HepG2 (cell line): ENCODE measurements around the gene DOK1. TPM values are rescaled to one million over a fixed set of nuclear protein-coding genes. Genes with fewer than 3 reads are reported as not detected.
A peak's percentile ranks its signal among the peaks of the same experiment; 100 is the strongest.

ENCODE experiments used
- AKAP8 ChIP-seq: sonication (generic); formaldehyde crosslinking; IDR thresholded peaks from 2 replicates; pipeline ENCODE4 v1.5.1; 2020; ENCODE audit warnings: mild to moderate bottlenecking, missing genetic modification reagents
- ARNT2 ChIP-seq: sonication (generic); formaldehyde crosslinking; IDR thresholded peaks from 2 replicates; pipeline ENCODE4 v1.8.0; 2022; ENCODE audit warnings: mild to moderate bottlenecking, low read depth, missing genetic modification reagents, moderate library complexity
- BCL6 ChIP-seq: IDR thresholded peaks from 2 replicates; pipeline ENCODE4 v1.6.1; 2016; ENCODE audit warnings: missing genetic modification reagents, missing compliant biosample characterization
- CBX5 ChIP-seq: sonication (generic); formaldehyde crosslinking; IDR thresholded peaks from 2 replicates; pipeline ENCODE4 v1.4.0; 2020; ENCODE audit warnings: missing genetic modification reagents, borderline replicate concordance
- FOSL2 ChIP-seq: sonication (generic); formaldehyde crosslinking; IDR thresholded peaks from 2 replicates; pipeline ENCODE4 v1.4.0; 2020; ENCODE audit warnings: missing genetic modification reagents
- JDP2 ChIP-seq: sonication (generic); formaldehyde crosslinking; IDR thresholded peaks from 2 replicates; pipeline ENCODE4 v1.8.1; 2022; ENCODE audit warnings: missing genetic modification reagents, borderline replicate concordance
- KAT8 ChIP-seq: IDR thresholded peaks from 2 replicates; pipeline ENCODE4 v1.6.1; 2016; ENCODE audit warnings: missing genetic modification reagents, missing compliant biosample characterization
- MAZ ChIP-seq, 2 experiments: sonication (generic) in 1 of 2; formaldehyde crosslinking in 1 of 2; IDR thresholded peaks; 2 replicates each; pipeline versions ENCODE4 v1.5.0 to v1.6.1; 2012 to 2020; ENCODE audit warnings: low read depth in 2 of 2, mild to moderate bottlenecking in 2 of 2, borderline replicate concordance in 1 of 2, improper control_type of control experiment in 1 of 2, low read length in 1 of 2, missing genetic modification reagents in 1 of 2, moderate library complexity in 1 of 2
- MBNL3 ChIP-seq: fragments of 250-450 bp; sonication (Bioruptor Pico); conservative IDR thresholded peaks from 2 replicates; pipeline ENCODE4 v1.8.0; 2022; ENCODE audit warnings: mild to moderate bottlenecking, inconsistent platforms
- TEAD3 ChIP-seq: optimal IDR thresholded peaks from 2 replicates; pipeline ENCODE3; 2016; ENCODE audit warnings: borderline replicate concordance
- ZNF256 ChIP-seq: sonication (generic); formaldehyde crosslinking; conservative IDR thresholded peaks from 2 replicates; pipeline ENCODE4 v1.4.0; 2020; ENCODE audit warnings: missing genetic modification reagents
- ZNF609 ChIP-seq: sonication (generic); formaldehyde crosslinking; IDR thresholded peaks from 2 replicates; pipeline ENCODE4 v1.4.0; 2020; ENCODE audit warnings: mild to moderate bottlenecking, missing genetic modification reagents, borderline replicate concordance
- ZNF646 ChIP-seq: sonication (generic); formaldehyde crosslinking; IDR thresholded peaks from 2 replicates; pipeline ENCODE4 v1.9.0; 2021; ENCODE audit warnings: mild to moderate bottlenecking, missing genetic modification reagents
- ZNF766 ChIP-seq: sonication (generic); formaldehyde crosslinking; IDR thresholded peaks from 2 replicates; pipeline ENCODE4 v1.5.0; 2020; ENCODE audit warnings: missing genetic modification reagents, borderline replicate concordance
- polyA plus RNA-seq, 8 experiments: library from polyadenylated mRNA; depleted of rRNA in 3 of 8; stranded (reverse) in 7 of 8; unstranded in 1 of 8; fragments of >200 nt; fragmentation: Illumina TruSeq in 4 of 8; extraction: Trizol in 4 of 8; gene quantifications; 2 replicates each; pipeline versions ENCODE4 v1.2.1 to v1.2.3, GENCODE V29; 2011 to 2016; ENCODE audit warnings: low read depth in 4 of 8, missing spikeins in 1 of 8, mixed read lengths in 1 of 8; ENCODE audit not compliant: insufficient read depth in 1 of 8
- total RNA-seq, 5 experiments: library from RNA; depleted of rRNA; stranded (reverse); fragments of >200 nt; fragmentation: Illumina TruSeq; extraction: Trizol; gene quantifications; 2 replicates each; pipeline ENCODE4 v1.2.3, GENCODE V29; 2016; ENCODE audit warnings: low read depth in 1 of 5
- TF ChIP-seq, protein P1 (sequence below): sonication (generic); formaldehyde crosslinking; IDR thresholded peaks from 2 replicates; pipeline ENCODE4 v1.5.1; 2020; ENCODE audit warnings: missing genetic modification reagents, mild to moderate bottlenecking, borderline replicate concordance

DOK1 gene
- total and polyA plus RNA-seq, 2 of the 13 experiments (the other 11 are each of a cell fraction or from before 2014, with no cell fraction given), result 0.53 to 0.74 TPM

DNA sequence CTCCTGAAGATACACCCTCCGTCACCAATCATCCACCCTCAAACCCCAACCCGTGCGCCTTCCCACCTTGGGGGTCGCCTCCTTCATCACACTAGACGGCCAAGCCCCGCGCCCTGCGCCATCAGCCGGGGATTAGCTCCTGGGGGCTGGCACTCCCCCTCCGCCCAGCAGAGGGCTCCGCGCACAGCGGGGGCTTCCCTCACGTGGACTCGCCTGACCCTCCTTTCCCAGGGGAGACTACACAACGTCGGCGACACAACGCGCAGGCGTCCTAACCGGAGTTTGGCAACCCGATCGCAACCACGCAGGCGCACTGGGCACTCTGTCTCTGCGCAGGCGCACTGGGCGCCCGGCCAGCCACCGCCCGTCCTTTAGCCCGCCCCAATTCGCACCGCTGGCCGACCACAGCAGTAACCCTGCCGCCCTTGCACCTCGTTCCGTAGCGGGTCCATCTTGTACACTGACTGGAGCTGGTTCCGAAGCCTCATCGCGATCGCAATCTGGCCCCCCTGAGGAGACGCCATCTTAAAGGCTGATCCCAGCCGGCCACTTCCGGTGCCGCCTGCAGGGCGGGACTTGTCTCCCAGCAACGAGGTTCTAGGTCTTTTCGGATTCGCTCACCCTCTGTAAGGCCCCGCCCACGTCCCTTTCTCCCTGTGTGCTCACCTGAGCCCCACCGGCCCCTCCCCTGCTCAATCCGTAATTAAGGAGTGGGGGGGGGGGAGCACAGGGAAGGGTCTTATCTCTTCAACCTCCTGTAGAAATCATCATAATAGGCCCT lies 47.2 kb upstream of the DOK1 start, which contains the start of gene PCGF1 (continued):
- TF ChIP-seq ZNF646 (CRISPR knock-in tag) (peak; percentile 90), AKAP8 (CRISPR knock-in tag) (peak; percentile 96), TEAD3 (CRISPR knock-in tag) (peak; percentile 66), MBNL3 (CRISPR knock-in tag) (no peak; the same call in 1 of the 2 replicates), JDP2 (CRISPR knock-in tag) (peak; percentile 59; the same call in 1 of the 2 replicates), ZNF609 (CRISPR knock-in tag) (no peak; the same call in 1 of the 2 replicates), ZNF766 (CRISPR knock-in tag) (peak; percentile 95; the same call in 1 of the 2 replicates), ARNT2 (CRISPR knock-in tag) (peak; percentile 84), ZNF256 (0 out of 2 replicates have a peak, but pooled peaks have one; percentile 70), CBX5 (peak; percentile 95), MAZ (IDR thresholded peaks at IDR 0.05; ENCODE audit: borderline replicate concordance, low read depth, low read length) (peak; percentile 79), MAZ (CRISPR knock-in tag; IDR thresholded peaks at IDR 0.05; ENCODE audit: low read depth) (peak; percentile 94), FOSL2 (CRISPR knock-in tag) (peak; percentile 44), BCL6 (peak; percentile 64), KAT8 (CRISPR knock-in tag) (peak; percentile 94)
- TF ChIP-seq, protein P1, sequence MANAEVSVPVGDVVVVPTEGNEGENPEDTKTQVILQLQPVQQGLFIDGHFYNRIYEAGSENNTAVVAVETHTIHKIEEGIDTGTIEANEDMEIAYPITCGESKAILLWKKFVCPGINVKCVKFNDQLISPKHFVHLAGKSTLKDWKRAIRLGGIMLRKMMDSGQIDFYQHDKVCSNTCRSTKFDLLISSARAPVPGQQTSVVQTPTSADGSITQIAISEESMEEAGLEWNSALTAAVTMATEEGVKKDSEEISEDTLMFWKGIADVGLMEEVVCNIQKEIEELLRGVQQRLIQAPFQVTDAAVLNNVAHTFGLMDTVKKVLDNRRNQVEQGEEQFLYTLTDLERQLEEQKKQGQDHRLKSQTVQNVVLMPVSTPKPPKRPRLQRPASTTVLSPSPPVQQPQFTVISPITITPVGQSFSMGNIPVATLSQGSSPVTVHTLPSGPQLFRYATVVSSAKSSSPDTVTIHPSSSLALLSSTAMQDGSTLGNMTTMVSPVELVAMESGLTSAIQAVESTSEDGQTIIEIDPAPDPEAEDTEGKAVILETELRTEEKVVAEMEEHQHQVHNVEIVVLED (CRISPR knock-in tag), result peak; percentile 74; the same call in 1 of the 2 replicates
